Camera-type eye (tissue), 1 donor: ENCODE data around the gene AHRR. TPM values are rescaled to one million over a fixed set of nuclear protein-coding genes. Genes with fewer than 3 reads are reported as not detected.

Source experiments
- total RNA-seq: library from RNA; depleted of rRNA; stranded (reverse); fragments of >200 nt; gene quantifications from one replicate; pipeline ENCODE4 v1.2.3, GENCODE V29; 2014

Gene AHRR
- 11.5 TPM for total RNA-seq

GRCh38 chr5:321230-321725 is at the start of gene AHRR:
AHRR (plus strand) TSS chr5:321714; CDS start chr5:343903, 22,189 bp downstream.

GRCh38 chr5:442335-443238 is 121.1 kb downstream of the AHRR start, which contains the start of gene EXOC3:
EXOC3 (plus strand) TSS chr5:443176; CDS start chr5:446206, 3,030 bp downstream.

Other genes starting within 250 kb of the AHRR start
- gene PLEKHG4B, start 229.5 kb upstream of the AHRR start, total RNA-seq = 10.1 TPM
- 4.1 TPM for gene LRRC14B, start 130.2 kb upstream of the AHRR start, total RNA-seq
- 8.2 TPM for gene CCDC127, start 103.6 kb upstream of the AHRR start, total RNA-seq
- gene SDHA, start 103.4 kb upstream of the AHRR start, total RNA-seq = 115 TPM
- gene PDCD6, start 50.1 kb upstream of the AHRR start, total RNA-seq = 74.2 TPM
- 56.9 TPM for gene EXOC3, start 121.5 kb downstream of the AHRR start, total RNA-seq
- gene SLC9A3, start 202.7 kb downstream of the AHRR start, total RNA-seq = 3.1 TPM